HG02610 (cell line): ENCODE measurements around the gene IGF1R.

Experiments
- ATAC-seq: cut with Tn5 transposase; IDR thresholded peaks from one replicate; pipeline ENCODE4 v1.9.1; 2021; ENCODE audit warnings: mild to moderate bottlenecking, moderate library complexity; ENCODE audit not compliant: unreplicated experiment

The IGF1R gene

GRCh38 chr15:98792117-98792516 is 143.8 kb downstream of the IGF1R start:
- ATAC-seq: no peak

DNA sequence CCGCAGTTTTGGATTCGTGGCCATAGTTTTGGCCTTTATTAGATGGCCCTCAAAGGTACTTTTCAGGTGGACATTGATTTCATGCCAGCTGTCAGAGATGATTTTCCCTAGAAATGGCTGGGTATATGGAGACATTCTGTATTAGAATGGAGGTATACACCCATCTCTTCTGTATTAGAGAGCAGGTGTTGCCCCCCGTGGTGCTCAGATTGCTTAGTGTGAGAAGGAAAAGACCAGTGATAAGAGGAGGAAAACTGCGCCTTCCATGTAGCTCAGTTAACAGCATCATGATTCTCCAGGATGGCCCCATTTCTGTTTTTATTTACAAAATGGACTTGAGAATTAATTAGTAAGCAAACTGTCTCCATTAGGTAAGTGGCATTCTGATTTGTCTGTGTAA is 145.9 kb downstream of the IGF1R start:
- ATAC-seq: no peak

DNA sequence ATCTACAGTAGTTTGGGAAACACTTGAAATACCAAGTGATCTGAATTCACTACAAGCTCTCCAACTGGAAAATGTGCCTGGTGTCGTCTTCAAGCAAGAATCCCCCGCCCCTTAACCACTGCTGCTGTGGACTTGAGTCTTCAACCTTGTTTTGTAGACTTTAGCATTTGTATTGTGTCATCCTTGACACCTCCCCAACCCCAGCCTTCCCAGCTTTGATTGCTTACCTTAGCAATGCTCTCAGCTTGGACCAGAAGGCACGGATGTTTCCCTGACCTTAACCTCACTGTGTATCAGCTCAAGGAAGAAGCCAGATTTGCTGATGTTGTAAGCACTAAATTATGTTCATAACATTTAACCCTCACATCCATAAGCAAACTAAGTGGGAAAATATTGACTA is 146.4 kb downstream of the IGF1R start:
- ATAC-seq: no peak

DNA sequence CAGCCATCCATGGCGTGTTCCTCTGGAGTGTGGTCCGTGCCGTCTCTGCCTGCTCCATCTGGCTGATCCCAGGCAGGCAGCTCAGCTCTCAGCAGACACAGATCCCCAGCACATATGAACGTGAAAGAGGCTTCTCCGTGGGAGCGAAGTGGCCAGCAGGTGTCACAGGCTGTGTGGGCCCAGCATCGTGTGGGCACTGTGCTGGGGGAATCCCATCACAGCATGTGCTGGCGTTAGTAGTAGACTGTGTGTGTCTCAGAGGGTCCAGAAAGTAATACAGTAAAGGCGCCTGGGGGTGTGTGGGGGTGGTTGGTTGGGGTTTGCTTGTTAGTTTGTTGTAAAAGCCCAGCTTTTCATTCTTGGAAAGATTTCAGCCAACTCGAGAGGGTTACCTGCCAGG is 147.6 kb downstream of the IGF1R start:
- ATAC-seq: no peak

- ATAC-seq: no peak
Observed at GRCh38 chr15:98796685-98797357, 148.5 kb downstream of the IGF1R start.

DNA sequence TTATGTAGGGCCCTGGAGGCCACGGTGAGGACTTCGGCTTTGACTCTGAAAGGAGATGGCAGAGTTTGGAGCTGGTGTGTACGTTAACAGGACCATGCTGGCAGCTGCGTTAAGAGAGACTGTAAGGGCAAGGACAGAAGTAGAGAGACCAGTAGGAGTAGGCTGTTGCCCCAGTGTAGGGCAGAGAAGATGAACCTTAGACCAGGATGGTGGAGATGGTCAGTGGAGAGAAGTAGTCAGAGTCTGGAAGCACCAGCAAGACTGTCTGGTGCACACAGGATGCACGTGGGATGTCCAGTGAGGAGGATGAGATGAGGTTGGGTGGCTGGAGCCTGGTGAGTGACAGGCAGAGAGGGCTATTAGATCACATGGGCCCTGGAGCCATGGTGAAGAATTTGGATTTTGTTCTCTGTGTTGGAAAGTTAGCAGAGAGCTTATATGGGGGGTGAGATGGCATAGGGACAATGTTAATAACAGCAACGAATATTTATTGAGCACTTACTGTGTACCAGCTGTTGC is 150.1 kb downstream of the IGF1R start:
- ATAC-seq: no peak

DNA sequence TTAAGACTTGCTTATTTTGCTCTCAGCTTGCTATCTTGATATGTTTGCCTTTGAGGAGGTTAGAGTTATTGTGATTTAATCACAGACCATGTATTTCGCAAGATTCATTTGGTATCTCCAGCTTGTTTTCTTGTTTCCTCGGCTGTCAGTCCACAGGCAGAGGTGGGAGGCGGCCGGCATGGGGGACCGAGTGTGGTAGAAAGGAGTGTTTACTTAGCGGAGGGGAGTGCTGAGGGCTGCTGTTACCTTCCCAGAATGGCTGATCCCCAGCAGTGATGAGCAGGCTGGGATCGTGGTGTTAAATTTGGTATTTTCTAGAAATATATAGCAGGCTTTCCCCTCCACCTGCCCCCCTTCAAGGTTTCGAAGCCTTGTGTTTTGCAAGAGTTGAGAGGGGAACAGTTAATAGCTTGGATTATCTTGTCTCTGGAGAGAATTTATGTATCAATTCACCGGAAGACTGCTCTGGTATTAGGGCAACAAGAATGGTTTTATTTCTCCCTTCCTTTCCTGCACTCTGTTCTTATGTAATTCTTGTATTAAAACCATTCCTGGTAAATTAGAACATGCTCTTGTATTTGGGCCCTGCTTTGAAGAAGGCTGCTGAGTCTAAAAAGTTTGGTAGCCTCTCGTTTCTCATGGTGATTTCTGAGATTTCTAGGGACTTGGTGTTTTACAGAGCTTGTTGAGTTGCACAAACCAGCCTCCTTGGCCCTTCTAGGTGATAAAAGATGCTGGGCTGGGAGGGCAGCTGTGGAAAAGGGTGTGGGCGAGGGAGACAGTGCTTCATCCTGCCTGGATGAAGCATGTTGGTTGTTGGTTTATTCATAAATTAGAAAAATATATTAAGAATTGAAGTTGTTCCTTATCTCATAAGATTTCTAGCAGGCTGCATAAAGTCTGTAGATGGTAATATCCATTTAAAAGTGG is 151.4 kb downstream of the IGF1R start:
- no peak for ATAC-seq

GRCh38 chr15:98800437-98801233 is 152.3 kb downstream of the IGF1R start:
- ATAC-seq: no peak

DNA sequence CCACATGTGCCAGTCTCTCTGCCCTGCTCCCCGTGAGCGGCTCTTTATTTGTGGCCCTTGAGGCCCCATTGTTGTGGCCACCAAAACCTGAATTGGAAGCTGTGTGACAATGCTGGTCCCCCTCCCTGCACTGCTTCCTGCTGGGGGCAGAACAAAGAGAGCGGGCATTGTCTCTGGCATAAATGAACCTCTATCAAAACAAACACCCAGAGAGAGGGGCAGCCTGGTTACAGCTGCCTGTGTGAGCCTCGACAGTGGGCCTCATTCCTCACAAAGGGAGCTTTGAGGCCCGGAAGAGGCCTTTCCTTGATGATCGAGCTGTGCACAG is 152.9 kb downstream of the IGF1R start:
- ATAC-seq: no peak

- no peak for ATAC-seq
Observed at GRCh38 chr15:98802187-98802586, 153.8 kb downstream of the IGF1R start.

GRCh38 chr15:98803228-98804056 is 155.1 kb downstream of the IGF1R start:
- ATAC-seq: no peak

- ATAC-seq: no peak
Observed at GRCh38 chr15:98804057-98804380, 155.7 kb downstream of the IGF1R start.

DNA sequence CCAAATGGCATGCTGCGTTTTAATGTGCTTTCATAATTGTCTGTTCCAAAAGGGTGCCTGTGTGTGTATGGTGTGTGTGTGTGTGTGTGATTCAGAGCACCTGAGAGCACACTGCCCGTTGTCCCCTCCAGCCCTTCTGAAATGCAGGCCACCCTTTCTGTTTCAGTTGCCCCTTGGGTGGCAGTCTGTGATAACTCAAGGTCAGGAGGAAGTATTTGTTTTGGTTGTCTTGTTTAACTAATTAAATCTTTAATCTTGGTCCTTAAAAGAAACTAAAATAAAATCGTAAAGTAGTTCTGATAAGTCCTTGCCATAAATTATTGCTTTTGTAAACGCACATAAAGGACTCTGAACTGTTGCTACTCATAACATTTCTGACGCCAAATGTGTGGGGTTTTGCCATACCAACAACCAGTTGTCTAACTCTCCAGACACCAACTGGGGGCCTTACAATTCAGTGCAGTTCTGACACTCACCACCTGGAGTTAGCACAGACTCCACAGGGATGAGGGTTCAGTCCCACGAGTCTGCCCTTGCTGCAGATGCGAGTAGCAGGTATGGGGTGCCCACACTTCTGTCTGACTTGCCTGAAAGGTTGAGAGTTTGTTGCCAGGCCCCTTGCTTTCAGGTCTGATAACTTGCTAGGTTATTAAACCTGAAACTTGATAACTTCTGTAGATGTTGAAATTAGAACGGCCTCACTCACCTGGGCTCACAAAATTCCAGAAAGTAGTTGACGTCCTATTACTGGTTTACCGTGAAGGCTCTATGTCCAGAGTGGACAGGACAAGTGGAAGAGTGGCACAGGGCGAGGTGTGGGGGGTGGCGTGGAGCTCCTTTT is 157.3 kb downstream of the IGF1R start:
- no peak for ATAC-seq

DNA sequence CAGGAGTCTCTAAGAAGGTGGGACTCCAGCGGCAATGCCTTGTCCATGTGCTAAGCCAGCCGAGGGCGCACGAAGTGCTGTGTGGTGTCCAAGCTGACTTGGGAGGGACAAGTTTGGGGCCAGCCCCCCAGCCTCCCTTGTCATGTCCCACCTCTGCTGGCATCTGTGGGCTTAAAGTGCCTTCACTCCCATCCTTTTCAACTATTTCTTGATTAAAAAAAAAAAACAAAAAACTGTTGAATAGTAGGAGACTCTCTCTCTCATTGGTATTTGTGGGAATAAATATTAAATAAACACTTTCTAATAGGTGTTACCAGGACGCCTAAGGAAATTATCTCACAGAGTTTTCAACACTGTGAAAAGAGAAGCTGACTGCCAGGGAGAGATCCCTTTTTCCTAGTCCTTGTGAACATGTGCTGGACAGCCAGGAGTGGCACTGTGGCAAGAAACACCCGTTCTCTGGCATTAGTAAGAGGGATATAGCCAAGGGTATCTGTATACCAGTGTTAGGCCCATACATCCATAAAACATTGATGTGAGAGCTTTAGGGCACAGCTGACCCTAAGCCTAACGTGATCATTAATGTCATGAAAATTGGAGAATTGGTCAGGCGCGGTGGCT is 158.0 kb downstream of the IGF1R start:
- no peak for ATAC-seq

GRCh38 chr15:98807262-98807661 is 158.9 kb downstream of the IGF1R start:
- ATAC-seq: no peak

DNA sequence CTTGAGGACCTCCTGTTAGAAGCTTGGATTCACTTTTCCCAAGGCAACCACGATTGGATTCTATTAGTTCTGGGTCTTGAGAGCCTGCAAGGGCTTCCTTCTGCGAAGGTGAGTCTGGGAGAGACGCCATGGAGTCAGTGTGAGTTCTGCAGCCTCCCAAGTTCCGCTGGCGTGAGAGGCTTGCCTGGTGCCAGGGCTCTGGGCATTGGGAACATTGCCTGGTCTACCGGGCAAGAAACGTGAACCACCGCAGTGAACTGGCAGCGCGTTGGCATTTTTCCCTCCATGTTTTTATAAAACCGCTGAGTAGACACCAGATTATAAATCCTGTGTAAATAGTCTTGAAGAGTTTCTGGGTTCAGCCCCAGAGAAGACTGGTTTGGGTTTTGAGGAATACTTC is 160.9 kb downstream of the IGF1R start:
- no peak for ATAC-seq

DNA sequence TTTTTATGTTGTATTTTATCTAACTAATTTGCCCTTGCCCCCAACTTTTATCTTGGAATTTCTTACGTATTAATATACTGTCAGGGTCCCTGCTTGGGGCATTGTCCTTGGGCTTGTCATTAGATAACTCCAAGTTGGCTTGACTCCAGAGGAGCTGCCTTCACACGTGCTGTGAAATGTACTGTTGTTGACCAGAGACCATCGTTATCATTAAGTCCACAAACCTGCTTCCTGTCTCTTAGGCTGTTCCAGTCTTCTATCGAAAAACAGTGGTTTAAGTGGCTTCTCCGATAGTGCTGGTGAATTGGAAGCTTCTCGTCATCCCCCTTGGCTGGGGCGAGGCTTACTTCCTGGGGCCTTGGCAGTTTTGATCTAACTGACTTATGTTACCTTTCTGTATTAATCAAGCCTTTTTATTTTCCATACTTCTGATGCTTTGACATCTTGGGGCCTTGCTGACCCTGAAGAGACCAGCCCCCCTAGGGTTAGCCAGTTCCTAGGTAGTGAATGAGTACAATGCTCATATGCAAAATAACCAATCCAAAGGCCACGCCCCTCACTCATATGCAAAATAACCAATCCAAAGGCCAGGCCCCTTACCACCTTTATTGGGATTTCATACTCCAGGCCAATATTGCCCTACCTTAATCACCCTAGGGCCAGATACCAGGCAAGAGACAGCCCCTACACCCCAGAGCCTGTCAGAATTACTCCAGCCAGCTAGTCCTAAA is 164.5 kb downstream of the IGF1R start:
- ATAC-seq: no peak

DNA sequence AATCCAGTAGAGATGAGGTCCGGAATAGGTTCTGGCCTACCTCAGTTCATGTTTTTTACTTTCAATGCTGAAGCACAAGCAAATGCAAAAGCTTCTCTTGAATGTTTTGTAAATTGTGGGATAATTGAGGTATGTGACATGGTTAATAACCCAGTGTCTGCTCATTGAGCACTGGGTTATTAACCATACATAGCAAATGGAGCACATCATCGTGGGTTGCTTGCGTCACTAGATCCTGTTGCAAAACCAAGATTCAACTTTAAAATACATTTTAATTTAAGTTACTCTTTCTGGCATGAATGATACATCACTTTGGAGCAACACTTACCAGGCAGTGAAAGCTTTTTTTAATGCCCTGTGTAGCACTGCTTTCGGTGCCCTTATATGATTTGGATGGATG is 165.6 kb downstream of the IGF1R start:
- ATAC-seq: no peak

DNA sequence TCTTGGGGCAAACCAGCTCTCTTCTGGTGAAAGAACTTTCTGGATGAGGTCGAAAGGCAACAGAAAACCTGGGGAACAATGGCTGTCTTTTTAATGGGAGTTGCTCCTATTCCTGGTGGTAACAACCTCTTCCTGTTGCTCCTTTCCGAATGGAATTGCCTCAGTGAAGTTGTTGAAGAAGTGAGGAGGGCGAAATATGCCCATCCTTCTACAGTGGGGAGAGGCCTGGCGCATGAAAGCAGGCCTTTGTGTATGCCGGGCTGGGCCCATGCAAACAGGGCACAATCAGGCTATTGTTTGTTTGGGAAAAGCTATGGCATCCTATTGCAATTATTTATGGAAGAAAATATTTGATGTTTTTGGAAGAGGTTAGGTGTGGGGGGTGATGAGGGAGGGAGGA is 166.9 kb downstream of the IGF1R start:
- ATAC-seq: no peak
